ENCODE measurements around the gene KRTAP10-1.
"Not testable (repeated sequence)": the region's sequence is repeated elsewhere in the genome, so short reads cannot be mapped to it uniquely, and the experiment has no call there.

The KRTAP10-1 gene

GRCh38 chr21:44571296-44571695 is 31.3 kb upstream of the KRTAP10-1 start:
- no peak for DNase-seq (ENCODE audit: low read depth)

GRCh38 chr21:44569861-44570517 is 30.0 kb upstream of the KRTAP10-1 start:
- DNase-seq (ENCODE audit: low read depth) = no peak

- DNase-seq (ENCODE audit: low read depth) = no peak
Measured at GRCh38 chr21:44568667-44569556, 28.9 kb upstream of the KRTAP10-1 start.

- no peak for DNase-seq (ENCODE audit: low read depth)
Measured at GRCh38 chr21:44568261-44568660, 28.3 kb upstream of the KRTAP10-1 start.

GRCh38 chr21:44567481-44568171 is 27.6 kb upstream of the KRTAP10-1 start:
- DNase-seq (ENCODE audit: low read depth) = no peak

GRCh38 chr21:44566403-44566802 is 26.4 kb upstream of the KRTAP10-1 start:
- DNase-seq (ENCODE audit: low read depth) = no peak

GRCh38 chr21:44564886-44565598 is 25.0 kb upstream of the KRTAP10-1 start:
- DNase-seq (ENCODE audit: low read depth) = no peak

- DNase-seq (ENCODE audit: low read depth) = no peak
Measured at GRCh38 chr21:44564099-44564498, 24.1 kb upstream of the KRTAP10-1 start.

GRCh38 chr21:44558695-44559094 is 18.7 kb upstream of the KRTAP10-1 start, which contains the start of gene KRTAP10-3:
KRTAP10-3 (minus strand) TSS chr21:44558795; CDS start chr21:44558715, 80 bp downstream.
- DNase-seq (ENCODE audit: low read depth) = no peak

GRCh38 chr21:44558329-44558675 is 18.3 kb upstream of the KRTAP10-1 start:
- not testable (repeated sequence) for DNase-seq (ENCODE audit: low read depth)

GRCh38 chr21:44557491-44558328 is 17.7 kb upstream of the KRTAP10-1 start:
- DNase-seq (ENCODE audit: low read depth) = no peak

- DNase-seq (ENCODE audit: low read depth) = no peak
Measured at GRCh38 chr21:44556879-44557278, 16.9 kb upstream of the KRTAP10-1 start.

GRCh38 chr21:44555200-44555875 is 15.3 kb upstream of the KRTAP10-1 start:
- no peak for DNase-seq (ENCODE audit: low read depth)

GRCh38 chr21:44552681-44553080 is 12.7 kb upstream of the KRTAP10-1 start:
- no peak for DNase-seq (ENCODE audit: low read depth)

GRCh38 chr21:44552136-44552535 is 12.1 kb upstream of the KRTAP10-1 start:
- no peak for DNase-seq (ENCODE audit: low read depth)

- DNase-seq (ENCODE audit: low read depth) = no peak
Measured at GRCh38 chr21:44551340-44551961, 11.5 kb upstream of the KRTAP10-1 start, which contains the start of gene KRTAP10-2. KRTAP10-2 (minus strand) TSS chr21:44551505; CDS start chr21:44551458, 47 bp downstream.

- DNase-seq (ENCODE audit: low read depth) = no peak
Measured at GRCh38 chr21:44550807-44551206, 10.8 kb upstream of the KRTAP10-1 start.

GRCh38 chr21:44550285-44550684 is 10.3 kb upstream of the KRTAP10-1 start:
- not testable (repeated sequence) for DNase-seq (ENCODE audit: low read depth)

- no peak for DNase-seq (ENCODE audit: low read depth)
Measured at GRCh38 chr21:44549525-44550211, 9.7 kb upstream of the KRTAP10-1 start.
